GM21390 (cell line): Measurements from ENCODE around the gene C4A.
"Not testable (repeated sequence)": the region's sequence is repeated elsewhere in the genome, so short reads cannot be mapped to it uniquely, and the experiment has no call there.

Source experiments
- ATAC-seq: cut with Tn5 transposase; IDR thresholded peaks from one replicate; pipeline ENCODE4 v1.9.1; 2021; ENCODE audit not compliant: unreplicated experiment

The C4A gene

DNA sequence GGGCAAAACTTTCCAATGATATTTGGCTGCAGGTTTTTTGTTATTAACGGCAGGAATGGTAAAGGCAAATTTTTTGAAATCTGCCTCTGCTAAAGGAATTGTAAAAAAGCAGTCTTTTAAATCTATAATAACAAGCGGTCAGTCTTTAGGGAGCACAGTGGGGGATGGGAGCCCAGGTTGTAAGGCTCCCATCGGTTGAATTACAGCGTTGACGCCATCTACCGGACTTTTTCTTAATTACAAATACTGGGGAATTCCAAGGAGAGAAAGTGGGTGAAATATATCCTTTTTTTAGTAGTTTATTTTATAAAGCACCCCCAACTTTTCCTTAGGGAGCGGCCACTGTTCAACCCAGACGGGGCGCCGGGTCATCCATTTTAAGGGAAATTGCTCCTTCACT lies 40.2 kb downstream of the C4A start:
- ATAC-seq: not testable (repeated sequence)

DNA sequence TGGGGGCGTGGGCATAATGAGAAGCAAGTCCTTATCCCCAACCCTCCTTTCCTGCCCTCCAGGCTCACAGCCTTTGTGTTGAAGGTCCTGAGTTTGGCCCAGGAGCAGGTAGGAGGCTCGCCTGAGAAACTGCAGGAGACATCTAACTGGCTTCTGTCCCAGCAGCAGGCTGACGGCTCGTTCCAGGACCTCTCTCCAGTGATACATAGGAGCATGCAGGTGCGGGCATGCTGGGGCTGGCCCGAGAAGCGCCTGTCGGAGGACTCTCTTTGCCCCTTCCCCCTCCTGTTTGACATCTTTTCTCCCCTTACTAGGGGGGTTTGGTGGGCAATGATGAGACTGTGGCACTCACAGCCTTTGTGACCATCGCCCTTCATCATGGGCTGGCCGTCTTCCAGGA lies 46.8 kb downstream of the C4A start:
- ATAC-seq: not testable (repeated sequence)

DNA sequence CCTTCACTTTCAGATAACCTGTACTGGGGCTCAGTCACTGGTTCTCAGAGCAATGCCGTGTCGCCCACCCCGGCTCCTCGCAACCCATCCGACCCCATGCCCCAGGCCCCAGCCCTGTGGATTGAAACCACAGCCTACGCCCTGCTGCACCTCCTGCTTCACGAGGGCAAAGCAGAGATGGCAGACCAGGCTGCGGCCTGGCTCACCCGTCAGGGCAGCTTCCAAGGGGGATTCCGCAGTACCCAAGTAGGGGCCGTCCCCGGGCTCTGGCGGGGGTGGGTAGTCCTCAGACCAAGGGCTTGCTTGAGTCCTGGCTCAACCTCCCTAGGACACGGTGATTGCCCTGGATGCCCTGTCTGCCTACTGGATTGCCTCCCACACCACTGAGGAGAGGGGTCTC lies 47.7 kb downstream of the C4A start:
- ATAC-seq: not testable (repeated sequence)

DNA sequence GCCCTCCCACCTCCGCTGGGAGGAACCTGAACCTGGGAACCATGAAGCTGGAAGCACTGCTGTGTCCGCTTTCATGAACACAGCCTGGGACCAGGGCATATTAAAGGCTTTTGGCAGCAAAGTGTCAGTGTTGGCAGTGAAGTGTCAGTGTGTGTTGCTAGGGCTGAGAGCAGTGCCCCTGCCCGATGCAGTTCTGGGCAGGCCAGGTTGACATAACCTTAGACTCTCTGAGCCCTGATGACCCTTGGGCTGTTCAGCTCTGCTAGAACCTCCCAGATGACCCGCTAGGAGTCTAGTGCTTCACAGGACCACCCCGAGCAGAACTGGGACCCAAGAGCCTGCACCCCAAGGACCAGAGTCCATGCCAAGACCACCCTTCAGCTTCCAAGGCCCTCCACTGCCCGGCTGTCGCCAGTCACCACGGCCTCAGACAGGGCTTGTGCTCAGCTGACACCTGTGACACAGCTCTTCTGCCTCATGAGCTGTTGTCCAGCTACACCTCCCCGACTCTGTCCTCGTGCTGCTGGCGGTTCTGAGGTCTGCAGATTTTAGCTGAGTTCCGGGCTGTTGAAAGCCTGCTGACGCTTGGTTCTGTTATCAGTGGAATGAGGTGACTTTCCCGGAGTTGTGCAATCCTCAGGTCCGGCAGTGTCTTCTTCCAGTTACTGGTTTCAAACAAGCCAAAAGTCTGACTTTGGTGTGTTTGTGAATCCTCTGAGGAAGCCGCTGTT lies 53.6 kb downstream of the C4A start:
- ATAC-seq: not testable (repeated sequence)

DNA sequence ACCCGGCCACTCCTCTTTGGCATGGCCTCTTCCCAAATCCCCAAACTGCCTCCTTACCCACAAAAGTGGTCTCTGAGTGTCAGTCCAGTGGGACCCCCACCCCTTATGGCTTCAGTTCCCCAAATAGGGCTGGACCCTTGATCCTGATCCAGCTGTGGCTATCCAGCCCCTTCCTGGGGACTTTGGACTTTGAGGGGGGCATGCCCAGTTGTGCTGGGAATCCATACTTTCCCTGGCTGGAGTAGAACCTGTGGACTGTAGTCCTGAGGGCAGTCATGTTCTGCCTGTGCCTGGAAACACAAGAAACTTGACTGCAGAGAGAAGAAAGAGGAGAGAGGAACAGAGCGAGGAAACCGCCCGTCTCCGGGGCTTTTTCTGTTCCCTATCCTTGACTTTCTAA lies 55.3 kb downstream of the C4A start:
- not testable (repeated sequence) for ATAC-seq

DNA sequence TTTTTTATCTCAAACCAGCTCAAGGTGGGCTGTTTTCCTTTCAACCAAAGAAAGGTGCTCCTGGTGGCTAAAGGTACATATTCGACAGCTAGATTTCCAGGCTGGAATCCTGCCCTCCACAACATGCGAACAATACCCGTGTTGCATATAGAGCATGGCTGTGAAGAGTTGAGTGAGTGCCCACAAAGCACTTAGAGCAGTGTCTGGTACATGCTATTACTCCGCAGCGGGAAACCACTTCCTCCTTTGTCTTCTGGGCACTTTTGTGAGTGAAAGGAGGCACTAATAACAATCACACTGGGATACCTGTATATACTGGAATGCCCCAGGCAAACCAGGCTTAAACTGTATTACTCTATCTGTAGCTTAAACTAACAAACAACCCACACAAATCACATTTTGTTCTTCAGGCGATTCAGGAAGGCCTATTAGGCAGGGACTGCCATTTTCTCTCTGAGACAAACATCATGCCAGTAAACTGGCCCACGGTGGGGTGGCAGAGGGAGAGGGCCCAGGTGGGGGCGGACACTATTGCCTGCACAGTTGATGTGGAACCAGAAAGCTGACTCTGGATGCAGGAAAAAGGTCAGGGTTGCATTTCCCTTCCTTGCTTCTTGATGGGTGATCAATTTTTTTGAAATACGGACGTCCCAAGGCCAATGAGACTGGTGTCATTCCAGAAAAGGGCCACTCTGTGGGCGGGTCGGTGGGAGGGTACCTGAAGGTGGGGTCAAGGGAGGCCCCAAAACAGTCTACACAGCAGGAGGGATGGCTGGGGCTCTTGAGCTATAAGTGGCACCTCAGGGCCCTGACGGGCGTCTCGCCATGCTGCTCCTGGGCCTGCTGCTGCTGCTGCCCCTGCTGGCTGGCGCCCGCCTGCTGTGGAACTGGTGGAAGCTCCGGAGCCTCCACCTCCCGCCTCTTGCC lies 56.0 kb downstream of the C4A start, which contains the start of gene CYP21A2:
TSS of gene CYP21A2 (plus strand) at position 818 of the 927 bp plus-strand sequence. CDS start at position 826, 8 bp downstream.
- ATAC-seq: not testable (repeated sequence)

DNA sequence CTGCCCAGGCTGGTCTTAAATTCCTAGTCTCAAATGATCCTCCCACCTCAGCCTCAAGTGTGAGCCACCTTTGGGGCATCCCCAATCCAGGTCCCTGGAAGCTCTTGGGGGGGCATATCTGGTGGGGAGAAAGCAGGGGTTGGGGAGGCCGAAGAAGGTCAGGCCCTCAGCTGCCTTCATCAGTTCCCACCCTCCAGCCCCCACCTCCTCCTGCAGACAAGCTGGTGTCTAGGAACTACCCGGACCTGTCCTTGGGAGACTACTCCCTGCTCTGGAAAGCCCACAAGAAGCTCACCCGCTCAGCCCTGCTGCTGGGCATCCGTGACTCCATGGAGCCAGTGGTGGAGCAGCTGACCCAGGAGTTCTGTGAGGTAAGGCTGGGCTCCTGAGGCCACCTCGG lies 57.0 kb downstream of the C4A start:
- not testable (repeated sequence) for ATAC-seq

DNA sequence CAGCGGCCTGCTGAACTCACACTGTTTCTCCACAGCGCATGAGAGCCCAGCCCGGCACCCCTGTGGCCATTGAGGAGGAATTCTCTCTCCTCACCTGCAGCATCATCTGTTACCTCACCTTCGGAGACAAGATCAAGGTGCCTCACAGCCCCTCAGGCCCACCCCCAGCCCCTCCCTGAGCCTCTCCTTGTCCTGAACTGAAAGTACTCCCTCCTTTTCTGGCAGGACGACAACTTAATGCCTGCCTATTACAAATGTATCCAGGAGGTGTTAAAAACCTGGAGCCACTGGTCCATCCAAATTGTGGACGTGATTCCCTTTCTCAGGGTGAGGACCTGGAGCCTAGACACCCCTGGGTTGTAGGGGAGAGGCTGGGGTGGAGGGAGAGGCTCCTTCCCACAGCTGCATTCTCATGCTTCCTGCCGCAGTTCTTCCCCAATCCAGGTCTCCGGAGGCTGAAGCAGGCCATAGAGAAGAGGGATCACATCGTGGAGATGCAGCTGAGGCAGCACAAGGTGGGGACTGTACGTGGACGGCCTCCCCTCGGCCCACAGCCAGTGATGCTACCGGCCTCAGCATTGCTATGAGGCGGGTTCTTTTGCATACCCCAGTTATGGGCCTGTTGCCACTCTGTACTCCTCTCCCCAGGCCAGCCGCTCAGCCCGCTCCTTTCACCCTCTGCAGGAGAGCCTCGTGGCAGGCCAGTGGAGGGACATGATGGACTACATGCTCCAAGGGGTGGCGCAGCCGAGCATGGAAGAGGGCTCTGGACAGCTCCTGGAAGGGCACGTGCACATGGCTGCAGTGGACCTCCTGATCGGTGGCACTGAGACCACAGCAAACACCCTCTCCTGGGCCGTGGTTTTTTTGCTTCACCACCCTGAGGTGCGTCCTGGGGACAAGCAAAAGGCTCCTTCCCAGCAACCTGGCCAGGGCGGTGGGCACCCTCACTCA lies 57.7 kb downstream of the C4A start:
- not testable (repeated sequence) for ATAC-seq

DNA sequence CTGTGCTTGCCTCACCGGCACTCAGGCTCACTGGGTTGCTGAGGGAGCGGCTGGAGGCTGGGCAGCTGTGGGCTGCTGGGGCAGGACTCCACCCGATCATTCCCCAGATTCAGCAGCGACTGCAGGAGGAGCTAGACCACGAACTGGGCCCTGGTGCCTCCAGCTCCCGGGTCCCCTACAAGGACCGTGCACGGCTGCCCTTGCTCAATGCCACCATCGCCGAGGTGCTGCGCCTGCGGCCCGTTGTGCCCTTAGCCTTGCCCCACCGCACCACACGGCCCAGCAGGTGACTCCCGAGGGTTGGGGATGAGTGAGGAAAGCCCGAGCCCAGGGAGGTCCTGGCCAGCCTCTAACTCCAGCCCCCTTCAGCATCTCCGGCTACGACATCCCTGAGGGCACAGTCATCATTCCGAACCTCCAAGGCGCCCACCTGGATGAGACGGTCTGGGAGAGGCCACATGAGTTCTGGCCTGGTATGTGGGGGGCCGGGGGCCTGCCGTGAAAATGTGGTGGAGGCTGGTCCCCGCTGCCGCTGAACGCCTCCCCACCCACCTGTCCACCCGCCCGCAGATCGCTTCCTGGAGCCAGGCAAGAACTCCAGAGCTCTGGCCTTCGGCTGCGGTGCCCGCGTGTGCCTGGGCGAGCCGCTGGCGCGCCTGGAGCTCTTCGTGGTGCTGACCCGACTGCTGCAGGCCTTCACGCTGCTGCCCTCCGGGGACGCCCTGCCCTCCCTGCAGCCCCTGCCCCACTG lies 58.6 kb downstream of the C4A start:
- ATAC-seq: not testable (repeated sequence)

DNA sequence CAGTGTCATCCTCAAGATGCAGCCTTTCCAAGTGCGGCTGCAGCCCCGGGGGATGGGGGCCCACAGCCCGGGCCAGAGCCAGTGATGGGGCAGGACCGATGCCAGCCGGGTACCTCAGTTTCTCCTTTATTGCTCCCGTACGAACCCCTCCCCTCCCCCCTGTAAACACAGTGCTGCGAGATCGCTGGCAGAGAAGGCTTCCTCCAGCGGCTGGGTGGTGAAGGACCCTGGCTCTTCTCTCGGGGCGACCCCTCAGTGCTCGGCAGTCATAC lies 59.1 kb downstream of the C4A start:
- not testable (repeated sequence) for ATAC-seq

DNA sequence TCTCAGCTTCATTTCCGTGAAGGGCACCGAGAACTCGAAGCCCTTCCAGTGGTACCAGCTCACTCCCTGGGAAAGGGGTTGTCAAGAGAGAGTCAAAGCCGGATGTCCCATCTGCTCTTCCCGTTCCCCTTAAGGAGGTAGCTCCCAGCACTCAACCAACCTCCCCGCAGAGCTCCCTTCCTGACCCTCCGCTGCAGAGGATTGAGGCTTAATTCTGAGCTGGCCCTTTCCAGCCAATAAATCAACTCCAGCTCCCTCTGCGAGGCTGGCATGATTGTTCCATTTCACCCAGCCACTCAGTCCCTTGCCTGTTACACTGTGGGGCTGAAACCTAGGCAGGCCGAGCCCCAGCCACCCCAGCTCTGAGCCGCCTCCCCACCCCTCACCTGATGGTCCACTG lies 59.5 kb downstream of the C4A start:
- not testable (repeated sequence) for ATAC-seq

DNA sequence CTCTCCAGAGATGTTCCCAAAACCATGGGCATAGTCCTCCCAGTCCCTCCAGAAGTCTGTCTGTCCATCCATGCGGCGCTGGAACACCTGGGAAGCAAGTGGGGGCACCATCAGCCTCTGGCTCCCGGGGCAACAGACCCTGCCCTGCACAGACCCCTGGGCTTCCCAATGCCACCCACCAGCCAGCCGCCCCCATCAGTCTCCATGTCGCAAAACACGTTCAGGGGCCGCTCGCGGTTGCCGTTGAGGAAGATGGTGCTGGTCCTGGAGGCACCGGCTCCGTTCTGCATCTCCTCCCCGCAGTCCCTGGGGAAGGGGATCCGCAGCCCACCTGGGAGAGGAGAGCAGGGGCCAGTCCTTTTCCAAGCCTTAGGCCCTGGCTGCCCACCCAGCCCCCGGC lies 60.4 kb downstream of the C4A start:
- ATAC-seq: not testable (repeated sequence)

DNA sequence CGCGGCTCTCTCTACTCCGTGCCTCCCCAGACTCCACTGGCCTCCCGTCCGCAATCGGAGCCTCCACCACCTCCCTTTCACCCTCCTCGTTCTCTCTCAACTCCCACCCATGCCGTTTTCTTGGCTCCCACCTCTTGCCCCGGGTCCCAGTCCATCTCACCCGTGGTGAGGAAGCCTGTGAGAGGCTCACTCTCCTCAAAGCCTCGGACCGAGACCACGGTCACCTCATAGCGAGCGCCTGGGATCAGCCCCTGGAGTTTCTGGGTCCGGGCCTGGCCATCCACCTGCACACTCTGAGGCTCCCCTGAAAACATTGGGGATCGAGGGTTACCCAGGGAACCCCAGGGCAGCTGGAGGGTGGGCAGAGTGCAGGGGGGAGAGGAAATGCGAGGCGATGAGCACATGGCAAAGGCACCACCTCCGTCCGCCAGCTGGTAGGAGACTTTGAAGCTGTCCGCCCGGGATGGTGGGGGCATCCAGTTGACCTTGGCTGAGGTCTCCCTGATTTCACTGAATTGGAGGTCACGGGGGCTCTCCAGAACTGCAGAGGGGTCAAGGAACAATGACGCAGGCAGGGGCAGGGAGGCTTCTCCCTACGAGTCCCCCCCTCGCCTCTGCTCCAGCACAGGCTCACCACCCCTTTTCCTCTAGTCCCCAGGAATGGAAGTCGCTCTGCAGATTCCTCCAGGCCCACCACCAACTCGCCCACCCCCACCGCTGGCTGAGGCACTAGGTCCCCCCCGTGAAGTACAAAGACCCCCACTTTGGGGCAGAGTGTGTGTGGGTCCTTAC lies 61.9 kb downstream of the C4A start:
- not testable (repeated sequence) for ATAC-seq

DNA sequence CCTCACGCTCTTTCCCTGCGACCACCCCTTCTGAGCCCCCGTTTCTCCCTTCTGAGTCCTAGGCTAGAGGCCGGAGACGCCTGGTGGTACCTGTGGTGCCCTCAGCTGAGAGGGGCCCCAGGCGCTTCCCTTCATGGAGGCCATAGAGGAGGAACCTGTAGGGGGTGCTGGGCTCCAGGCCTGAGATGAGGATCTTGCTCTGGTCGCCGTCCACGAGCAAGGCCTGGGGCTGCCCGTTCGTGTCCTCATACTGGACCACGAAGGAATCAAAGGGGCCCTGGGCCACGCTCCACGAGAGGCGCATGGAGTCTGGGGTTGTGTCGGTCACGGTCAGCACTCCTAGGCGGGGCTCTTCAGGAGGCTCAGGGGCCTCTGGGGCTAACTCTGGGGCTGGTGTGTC lies 63.1 kb downstream of the C4A start:
- not testable (repeated sequence) for ATAC-seq

DNA sequence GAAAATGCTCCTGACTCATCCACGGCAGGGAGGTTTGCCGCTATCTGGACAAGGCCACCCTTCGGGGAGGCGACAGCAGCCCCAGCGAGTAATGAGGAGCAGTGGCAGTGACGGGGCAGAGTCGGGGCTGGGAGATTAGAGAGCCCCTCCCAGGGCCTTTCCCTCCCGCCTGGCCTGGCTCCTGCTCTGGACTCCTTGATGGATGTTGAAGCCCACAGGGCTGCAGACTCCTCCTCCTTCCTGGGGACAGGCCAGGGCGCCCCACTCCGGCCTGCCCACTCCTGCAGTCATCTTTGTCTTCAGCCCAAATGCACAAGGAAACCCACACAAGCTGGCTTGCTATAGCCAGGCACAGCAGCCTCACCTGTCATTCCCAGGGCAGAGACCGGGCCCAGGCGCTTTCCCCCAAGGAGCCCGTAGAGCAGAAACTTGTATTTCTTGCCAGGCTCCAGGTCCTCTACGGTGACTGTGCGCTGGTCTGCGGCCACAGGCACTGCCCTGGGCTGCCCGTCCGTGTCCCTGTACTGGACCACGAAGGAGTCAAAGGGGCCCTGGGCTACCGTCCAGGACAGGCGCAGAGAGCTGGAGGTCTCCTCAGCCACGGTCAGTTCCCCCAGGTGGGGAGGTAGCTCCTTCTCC lies 64.1 kb downstream of the C4A start:
- no peak for ATAC-seq

DNA sequence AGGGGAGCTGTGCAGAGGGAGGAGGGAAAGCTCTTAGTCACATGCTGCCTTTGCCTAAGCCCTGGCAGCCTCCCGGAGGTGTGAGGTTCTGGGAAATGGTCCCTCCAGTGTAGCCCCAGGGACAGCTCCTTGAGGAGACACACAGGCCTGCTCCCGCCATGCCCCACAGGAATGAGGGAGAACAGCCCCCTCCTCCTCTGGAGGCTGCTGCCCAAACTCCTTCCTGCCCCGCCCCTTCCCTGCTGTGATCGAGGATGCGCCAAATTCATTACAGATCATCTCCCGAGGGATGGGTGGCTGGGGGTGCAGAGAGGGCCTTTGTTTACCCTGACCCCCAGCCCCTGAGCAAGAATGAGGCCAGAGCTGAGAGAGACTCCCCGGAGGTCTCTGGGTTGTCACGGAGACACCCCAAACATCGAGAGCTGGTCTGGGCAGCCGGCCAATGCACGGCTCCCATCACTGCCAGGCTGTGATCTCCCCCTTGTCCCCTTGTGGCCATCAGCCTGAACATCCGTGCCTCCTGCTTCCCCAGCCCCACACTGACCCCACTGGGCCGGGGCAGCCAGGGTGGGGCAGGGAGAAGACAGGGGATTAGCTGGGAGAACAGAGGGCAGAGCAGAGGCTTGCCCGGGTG lies 64.7 kb downstream of the C4A start:
- no peak for ATAC-seq

DNA sequence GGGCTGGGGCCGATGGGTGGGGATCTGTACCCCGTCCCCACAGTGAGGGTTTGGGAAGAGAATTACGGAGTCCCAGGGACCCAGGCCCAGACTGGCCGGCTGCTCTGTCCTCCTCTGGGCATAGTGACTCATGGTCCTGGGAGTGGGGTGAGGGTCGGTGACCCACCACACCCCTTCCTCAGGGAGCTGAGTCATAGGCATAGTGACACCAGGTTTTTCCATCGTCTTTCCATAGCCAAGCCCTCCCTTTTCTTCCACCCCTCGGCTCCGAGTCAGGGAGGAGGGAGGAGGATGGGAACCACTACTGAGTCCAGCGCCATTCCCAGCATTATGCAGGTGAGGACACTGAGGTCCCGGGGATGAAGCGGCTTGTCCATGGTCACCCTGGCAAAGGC lies 65.2 kb downstream of the C4A start:
- no peak for ATAC-seq

DNA sequence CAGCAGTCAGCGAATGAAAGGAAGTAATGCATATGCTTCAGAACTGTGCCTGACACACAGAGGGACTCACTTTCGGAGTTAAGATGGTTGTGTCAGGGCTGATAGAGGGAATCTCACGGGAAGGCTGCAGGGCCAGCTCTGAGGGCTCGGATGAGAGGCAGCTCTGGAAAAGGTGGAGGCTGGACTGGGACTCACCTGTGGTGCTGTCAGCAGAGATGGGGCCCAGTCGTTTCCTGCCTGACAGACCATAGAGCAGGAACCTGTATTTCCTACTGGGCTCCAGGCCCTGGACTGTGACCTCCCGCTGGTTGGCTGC lies 65.6 kb downstream of the C4A start:
- no peak for ATAC-seq
